Measurements from ENCODE around the gene FYN.

GRCh38 chr6:111639266-111639665 lies 234.0 kb downstream of the FYN start:
- TF ChIP-seq SP1 (IDR thresholded peaks at IDR 0.05; ENCODE audit: low read depth, low read length) (no peak), ZNF274 (IDR thresholded peaks at IDR 0.05; ENCODE audit: borderline replicate concordance, extremely low read depth, low read length) (no peak), CTCF (IDR thresholded peaks at IDR 0.05; ENCODE audit: control extremely low read depth in 1 of 3, insufficient read depth in 1 of 3, low read depth in 1 of 3, low read length in 3 of 3) (no peak), POLR2A (IDR thresholded peaks at IDR 0.05; ENCODE audit: control extremely low read depth in 1 of 2, low read depth in 2 of 2, low read length in 2 of 2) (no peak), BCL11A (IDR thresholded peaks at IDR 0.05; ENCODE audit: low read depth in 2 of 2, low read length in 2 of 2) (no peak), SUZ12 (IDR thresholded peaks at IDR 0.05; ENCODE audit: low read length) (no peak), SP2 (IDR thresholded peaks at IDR 0.05; ENCODE audit: low read length) (no peak), RXRA (IDR thresholded peaks at IDR 0.05; ENCODE audit: insufficient read depth, low read depth, low read length) (no peak)
